ENCODE data around the gene TNS3.

The TNS3 gene

GRCh38 chr7:47366211-47366610 lies 215.7 kb downstream of the TNS3 start:
- no peak overlapping the region for H3K27ac ChIP-seq
- no peak for TF ChIP-seq CTCF (IDR thresholded peaks at IDR 0.05; ENCODE audit: low read depth, low read length)
- H3K9me3 ChIP-seq (ENCODE audit: severe bottlenecking): no peaks in the 10 kb centered on the region
- H3K4me3 ChIP-seq (ENCODE audit: low read depth, low read length): no peak overlapping the region
- H3K36me3 ChIP-seq: no peaks in the 10 kb centered on the region
- DNase-seq: no peak
- no peaks in the 10 kb centered on the region for H3K27me3 ChIP-seq (ENCODE audit: insufficient read depth, low read depth, severe bottlenecking)

DNA sequence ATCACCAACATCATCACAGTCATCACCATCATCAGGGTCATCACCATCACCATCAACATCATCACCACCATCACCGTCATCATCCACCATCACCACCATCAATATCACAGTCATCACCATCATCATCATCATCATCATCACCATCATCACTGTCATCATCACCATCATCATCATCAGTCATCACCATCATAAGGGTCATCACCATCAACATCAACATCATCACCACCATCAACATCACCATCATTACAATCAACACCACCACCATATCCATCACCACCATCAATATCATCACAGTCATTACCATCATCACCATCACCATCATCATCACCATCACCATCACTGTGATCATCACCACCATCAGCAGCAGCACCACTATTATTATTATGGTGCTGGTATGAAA lies 218.9 kb downstream of the TNS3 start:
- Histone ChIP-seq H3K27ac (no peak overlapping the region), H3K27me3 (ENCODE audit: insufficient read depth, low read depth, severe bottlenecking) (no peaks in the 10 kb centered on the region), H3K36me3 (no peaks in the 10 kb centered on the region), H3K4me3 (ENCODE audit: low read depth, low read length) (no peak overlapping the region), H3K9me3 (ENCODE audit: severe bottlenecking) (no peaks in the 10 kb centered on the region)
- no peak for TF ChIP-seq CTCF (IDR thresholded peaks at IDR 0.05; ENCODE audit: low read depth, low read length)
- no peak for DNase-seq

DNA sequence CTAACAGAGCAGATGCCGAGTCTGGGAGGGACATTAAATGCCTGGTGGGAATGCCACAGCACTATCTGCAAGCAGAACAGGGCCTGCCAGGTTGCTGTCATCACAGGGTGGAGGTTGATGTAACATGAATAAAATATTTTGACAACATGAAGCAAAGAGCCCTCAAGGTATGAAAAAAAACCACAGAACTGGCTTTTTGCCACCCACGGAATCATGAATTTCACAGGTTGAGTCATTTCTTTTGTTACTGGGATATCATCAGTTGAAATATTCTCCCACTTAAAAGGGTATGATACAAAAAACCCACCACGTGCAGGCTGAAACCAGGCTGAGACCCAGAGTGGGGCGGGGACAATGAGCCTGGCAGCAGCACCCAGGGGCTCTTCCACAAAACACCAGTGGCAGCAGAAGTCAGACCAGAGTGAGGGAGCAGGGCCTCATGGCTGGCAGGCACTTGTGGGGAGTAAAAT lies 220.1 kb downstream of the TNS3 start:
- no peaks in the 10 kb centered on the region for H3K36me3 ChIP-seq
- no peaks in the 10 kb centered on the region for H3K27me3 ChIP-seq (ENCODE audit: insufficient read depth, low read depth, severe bottlenecking)
- TF ChIP-seq CTCF (IDR thresholded peaks at IDR 0.05; ENCODE audit: low read depth, low read length): no peak
- no peak for DNase-seq
- H3K9me3 ChIP-seq (ENCODE audit: severe bottlenecking): no peaks in the 10 kb centered on the region
- H3K4me3 ChIP-seq (ENCODE audit: low read depth, low read length): no peak overlapping the region
- no peak overlapping the region for H3K27ac ChIP-seq

- Histone ChIP-seq H3K27ac (no peak overlapping the region), H3K9me3 (ENCODE audit: severe bottlenecking) (no peaks in the 10 kb centered on the region), H3K36me3 (no peaks in the 10 kb centered on the region), H3K4me3 (ENCODE audit: low read depth, low read length) (no peak overlapping the region), H3K27me3 (ENCODE audit: insufficient read depth, low read depth, severe bottlenecking) (no peaks in the 10 kb centered on the region)
- DNase-seq: peak; percentile 35
- TF ChIP-seq CTCF (IDR thresholded peaks at IDR 0.05; ENCODE audit: low read depth, low read length): no peak
Measured at GRCh38 chr7:47361236-47361635, 220.7 kb downstream of the TNS3 start.

GRCh38 chr7:47360301-47360900 lies 221.5 kb downstream of the TNS3 start:
- Histone ChIP-seq H3K36me3 (no peaks in the 10 kb centered on the region), H3K4me3 (ENCODE audit: low read depth, low read length) (no peak overlapping the region), H3K27me3 (ENCODE audit: insufficient read depth, low read depth, severe bottlenecking) (no peaks in the 10 kb centered on the region), H3K27ac (no peak overlapping the region), H3K9me3 (ENCODE audit: severe bottlenecking) (no peaks in the 10 kb centered on the region)
- no peak for DNase-seq
- TF ChIP-seq CTCF (IDR thresholded peaks at IDR 0.05; ENCODE audit: low read depth, low read length): no peak
